Measurements from ENCODE around the gene BASP1. TPM values are rescaled to one million over a fixed set of nuclear protein-coding genes. Genes with fewer than 3 reads are reported as not detected.

The BASP1 gene
- total RNA-seq, 1 experiment from 2014 or later, result 2.7 TPM

DNA sequence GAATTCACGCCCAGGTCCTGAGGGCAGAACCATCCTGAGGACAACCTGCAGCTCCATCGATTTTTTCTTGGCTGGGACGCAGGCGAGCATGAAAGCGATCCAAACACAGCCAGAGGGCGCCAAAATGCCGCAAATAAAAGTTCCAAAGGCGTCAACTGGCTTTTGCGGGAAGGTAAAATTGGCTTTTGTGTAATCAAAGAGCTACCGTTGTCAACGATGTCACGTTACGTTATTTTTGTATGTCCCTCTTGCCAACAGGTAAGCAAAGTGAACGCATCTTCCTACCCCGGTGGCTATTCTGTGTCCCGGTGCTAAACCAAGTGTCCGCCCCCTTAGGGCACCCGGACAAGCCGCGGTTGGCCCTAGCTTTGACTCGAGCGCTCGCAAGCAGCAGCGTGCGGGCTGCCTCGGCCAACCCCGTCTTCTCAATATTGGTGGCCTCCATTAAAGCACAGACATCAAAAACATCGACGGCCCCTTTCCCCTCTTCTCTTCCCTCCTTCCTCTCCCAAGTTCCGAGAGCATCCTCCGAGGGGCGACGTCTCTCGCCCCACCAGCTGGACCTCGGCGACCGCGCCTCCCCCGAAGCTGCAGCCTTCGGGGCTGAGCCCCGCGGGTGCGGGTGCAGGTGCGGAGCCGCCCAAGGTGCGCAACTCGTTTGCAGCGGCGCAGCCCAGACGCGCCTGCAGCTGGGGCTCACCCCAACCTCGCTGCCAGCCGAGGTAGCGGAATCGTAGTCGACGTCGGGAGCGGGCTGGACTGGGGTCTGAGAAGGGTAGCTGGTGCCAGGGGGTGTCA is 1.1 kb upstream of the BASP1 start:
- in situ Hi-C loops (cut with HindIII; ENCODE audit: low pct_unique_long_range_greater_than_20kb, low sequenced_read_pairs), result no loop called here
- peak; percentile 89 for DNase-seq (ENCODE audit: low read depth, low spot score)

DNA sequence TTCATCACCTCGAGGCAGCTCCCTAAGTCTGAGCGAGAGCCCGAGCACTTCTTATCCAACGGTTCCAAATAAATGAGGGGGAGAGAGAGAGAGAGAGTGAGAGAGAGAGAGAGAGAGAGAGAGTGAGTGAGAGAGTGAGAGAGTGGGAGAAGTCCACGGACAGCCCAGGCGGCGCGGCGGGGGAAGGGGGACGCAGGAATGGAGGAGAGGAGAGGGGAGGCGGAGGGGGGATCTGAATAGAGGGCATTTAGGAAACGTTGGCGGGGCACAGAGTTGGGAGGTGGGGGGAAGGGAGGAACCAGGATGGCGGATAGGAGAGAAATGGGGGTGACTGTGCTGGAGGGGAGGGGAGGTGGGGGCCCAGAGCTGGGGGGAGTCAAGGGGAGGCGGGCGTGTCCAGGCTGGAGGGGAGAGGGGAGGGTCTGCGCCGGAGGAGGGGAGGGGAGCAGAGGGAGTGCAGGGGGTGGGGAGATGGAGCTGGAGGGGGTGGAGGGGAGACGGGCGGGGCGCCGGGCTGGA is 398 bp upstream of the BASP1 start:
- DNase-seq (ENCODE audit: low read depth, low spot score), result no peak
- in situ Hi-C loops (cut with HindIII; ENCODE audit: low pct_unique_long_range_greater_than_20kb, low sequenced_read_pairs), result no loop called here

DNA sequence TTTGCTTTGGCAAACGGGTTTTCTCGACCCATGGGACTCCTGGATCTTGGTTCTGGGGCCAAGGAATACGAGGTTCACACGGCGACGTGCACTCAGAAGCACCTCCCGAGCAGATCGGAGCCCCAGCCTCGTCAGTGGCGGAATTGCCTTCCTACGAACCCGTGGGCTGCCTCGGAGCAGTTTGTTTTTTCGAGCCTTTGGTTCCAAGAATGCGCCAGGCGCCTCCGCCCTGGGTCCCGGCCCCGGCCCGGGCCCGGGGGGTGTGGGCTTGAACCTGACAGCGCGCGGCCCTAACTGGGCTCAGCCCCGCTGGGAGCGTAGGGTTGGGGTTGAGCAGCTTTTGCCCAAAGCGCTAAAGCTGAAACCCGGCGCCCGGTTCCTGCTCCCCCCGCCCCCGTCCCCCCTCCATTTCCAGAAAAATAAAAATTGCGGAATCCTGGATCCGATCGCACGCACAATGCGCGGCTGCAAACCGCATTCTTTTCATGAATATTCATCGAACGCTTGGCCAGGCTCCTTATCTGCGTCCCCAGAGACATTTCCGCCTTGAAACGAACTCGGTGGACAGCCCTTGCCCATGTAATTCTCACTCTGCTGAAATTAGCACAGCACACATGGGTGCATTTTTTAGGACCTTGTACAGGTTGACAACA is 1.0 kb downstream of the BASP1 start:
- DNase-seq (ENCODE audit: low read depth, low spot score), result no peak
- in situ Hi-C loops (cut with HindIII; ENCODE audit: low pct_unique_long_range_greater_than_20kb, low sequenced_read_pairs), result no loop called here

DNA sequence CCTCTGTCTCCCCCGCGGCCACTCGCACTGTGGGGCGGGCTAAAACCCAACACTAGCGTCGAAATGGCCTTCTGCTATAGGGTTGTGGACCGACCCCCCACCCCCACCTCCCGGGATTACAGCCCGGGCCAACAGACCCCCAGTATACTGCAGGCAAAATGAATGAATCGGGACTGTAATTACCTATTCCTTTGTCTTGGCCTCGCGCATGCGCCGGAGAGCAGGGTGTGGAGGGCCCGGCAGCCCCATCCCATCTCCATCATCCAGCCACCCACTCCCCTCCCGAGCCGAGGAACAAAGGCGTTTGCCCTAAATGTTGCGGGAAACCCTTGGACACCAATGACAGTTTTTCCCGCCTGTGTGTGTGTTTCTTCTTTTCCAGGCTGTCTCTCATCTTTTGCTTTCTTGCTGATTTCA is 1.6 kb downstream of the BASP1 start:
- in situ Hi-C loops (cut with HindIII; ENCODE audit: low pct_unique_long_range_greater_than_20kb, low sequenced_read_pairs), result no loop called here
- DNase-seq (ENCODE audit: low read depth, low spot score), result no peak

DNA sequence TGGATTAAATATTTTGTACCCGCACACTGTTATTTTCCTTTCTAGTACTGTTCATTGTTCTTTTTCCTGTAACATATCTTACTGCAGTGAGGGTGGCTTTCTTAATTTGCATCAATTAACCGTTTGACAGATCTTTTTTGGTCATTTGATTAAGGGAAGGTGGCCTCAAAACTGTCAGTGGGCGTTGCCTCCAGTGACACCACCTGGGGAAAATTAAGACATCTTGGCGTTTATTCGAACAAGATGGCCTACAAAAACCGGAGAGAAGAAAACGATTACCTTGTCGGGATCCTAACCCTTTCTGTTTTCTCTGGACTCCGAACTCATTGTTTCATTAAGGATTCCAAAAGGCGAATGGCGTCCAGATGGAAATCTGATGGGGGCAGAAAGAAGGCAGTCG is 2.0 kb downstream of the BASP1 start:
- no peak for DNase-seq (ENCODE audit: low read depth, low spot score)
- in situ Hi-C loops (cut with HindIII; ENCODE audit: low pct_unique_long_range_greater_than_20kb, low sequenced_read_pairs), result no loop called here

DNA sequence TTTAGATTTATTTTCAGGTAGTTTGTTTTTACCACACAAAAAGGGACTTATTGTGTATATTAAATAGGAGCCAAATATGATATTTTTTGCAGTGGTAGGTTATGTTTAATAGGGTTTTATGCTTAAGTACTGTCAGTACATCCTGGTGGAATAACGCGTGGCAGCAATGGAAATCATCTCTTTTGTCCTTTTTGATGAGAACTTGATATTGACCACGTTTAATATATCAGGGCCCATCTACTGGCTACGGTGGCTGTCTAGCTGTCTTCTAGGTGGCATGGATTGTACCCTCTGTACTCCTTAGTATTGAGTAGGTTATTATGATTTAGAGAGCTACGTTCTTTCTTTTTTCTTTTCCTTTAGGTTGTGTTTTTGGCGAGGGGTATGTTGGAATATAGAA is 2.6 kb downstream of the BASP1 start:
- DNase-seq (ENCODE audit: low read depth, low spot score), result no peak
- in situ Hi-C loops (cut with HindIII; ENCODE audit: low pct_unique_long_range_greater_than_20kb, low sequenced_read_pairs), result no loop called here

DNA sequence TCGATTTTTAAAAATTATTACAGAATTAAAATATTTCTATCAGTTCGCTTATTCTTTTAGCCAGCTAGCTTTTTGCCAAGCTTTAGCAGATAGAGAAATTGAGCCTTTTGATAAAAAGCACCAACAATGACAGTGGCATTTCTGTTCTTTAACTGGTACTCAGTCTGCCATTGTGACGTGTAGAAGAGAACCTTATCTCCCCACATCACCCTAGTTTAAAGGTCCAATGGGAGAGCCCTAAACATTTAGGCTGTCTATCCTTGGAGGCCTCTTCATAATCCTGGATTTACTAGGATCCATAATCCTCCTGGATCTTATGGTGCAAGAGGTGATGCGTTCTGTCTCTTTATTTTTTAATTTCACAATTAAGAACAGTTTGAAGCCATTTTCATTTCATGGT is 3.0 kb downstream of the BASP1 start:
- in situ Hi-C loops (cut with HindIII; ENCODE audit: low pct_unique_long_range_greater_than_20kb, low sequenced_read_pairs), result no loop called here
- no peak for DNase-seq (ENCODE audit: low read depth, low spot score)

DNA sequence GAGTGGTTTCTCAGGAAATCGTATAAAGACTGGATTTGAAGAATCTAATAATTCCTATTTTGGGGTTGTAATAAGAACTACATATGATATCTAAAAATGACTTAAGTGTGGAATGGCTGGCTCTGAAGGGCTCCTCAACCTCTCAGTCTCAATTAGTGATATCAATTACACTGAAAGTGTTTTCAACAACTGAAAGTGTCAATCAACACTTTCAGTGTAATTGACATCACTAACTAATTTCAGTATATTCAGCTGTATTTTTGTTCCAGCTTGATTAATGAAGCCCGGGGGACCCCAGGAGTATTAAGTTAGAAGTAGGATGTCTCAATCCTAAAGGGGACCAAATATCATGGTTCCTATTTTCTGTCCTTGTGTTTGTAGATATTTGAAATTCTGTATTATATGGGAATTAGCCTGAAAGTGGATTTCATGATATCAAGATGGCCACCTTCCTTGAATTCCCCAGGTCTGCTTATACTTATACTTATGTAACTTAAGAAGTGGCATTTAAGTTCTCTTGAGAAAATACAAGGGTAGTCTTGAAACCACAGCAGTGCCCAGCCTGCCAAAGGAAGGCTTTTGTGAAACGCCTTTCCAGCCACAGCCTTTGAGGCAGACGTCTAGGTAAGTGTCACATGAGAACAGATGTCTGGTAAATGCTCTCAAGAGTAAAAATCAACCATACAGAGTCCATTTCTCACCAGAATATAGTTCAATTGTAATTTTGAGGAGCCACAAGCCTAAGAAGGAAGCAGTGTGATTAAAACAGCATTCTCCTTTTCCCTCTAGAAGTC is 4.6 kb downstream of the BASP1 start:
- in situ Hi-C loops (cut with HindIII; ENCODE audit: low pct_unique_long_range_greater_than_20kb, low sequenced_read_pairs), result no loop called here
- no peak for DNase-seq (ENCODE audit: low read depth, low spot score)

DNA sequence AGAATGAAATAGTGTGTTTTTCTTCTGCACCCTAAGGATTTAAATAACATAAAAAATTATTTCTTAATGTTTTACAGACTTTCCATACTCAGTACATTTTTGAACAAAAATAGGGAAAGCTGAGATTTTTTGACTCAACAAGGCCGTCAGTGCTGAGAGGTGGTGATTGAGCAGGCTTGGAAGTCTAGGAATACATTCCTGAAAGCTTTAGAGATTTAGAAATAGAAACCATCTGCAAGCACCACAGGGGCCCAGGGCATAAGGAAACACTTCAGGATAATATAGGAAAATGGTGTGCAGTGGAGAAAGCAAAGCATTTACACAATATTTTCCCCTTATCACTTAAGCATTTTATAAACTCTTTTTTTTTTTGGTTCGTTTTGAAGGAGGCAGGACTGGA is 5.2 kb downstream of the BASP1 start:
- in situ Hi-C loops (cut with HindIII; ENCODE audit: low pct_unique_long_range_greater_than_20kb, low sequenced_read_pairs), result no loop called here
- DNase-seq (ENCODE audit: low read depth, low spot score), result no peak

DNA sequence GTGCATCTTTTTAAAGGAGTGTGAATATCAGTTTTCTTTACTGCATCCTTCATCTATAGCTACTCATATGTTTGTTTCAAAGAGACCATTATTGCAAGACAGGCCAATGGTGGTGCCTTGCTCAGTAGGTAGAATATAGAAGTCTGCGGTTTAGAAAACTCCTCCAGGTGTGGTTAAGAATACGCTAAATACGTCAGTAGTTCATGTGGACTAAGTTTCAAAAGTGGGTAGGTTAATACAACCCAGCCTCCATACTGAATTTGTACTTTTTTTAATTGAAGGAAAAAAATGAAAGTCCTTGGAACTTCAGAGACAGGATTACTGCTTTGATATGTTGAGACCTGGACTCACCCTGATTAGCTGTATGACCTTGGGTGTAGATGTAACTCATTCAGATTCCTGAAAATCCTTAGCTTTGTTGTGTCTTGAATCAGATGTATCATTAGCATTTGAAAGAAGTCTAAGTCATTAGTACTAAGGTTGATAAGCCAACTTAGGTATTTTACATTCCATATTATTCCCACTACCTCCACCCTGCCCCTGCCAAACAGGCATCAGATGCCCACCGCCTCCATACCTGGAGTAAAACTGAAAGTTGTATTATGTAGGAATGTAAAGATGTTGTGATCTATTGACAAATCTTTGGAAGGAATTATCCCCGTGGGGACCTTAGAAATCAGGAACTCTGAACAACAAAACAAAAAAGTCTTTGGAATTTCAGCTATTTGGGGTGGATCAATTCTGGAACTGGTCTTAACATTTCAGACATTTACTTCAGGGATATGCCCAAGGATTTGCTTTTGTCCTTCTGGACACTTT is 6.1 kb downstream of the BASP1 start:
- in situ Hi-C loops (cut with HindIII; ENCODE audit: low pct_unique_long_range_greater_than_20kb, low sequenced_read_pairs), result no loop called here
- DNase-seq (ENCODE audit: low read depth, low spot score), result no peak

DNA sequence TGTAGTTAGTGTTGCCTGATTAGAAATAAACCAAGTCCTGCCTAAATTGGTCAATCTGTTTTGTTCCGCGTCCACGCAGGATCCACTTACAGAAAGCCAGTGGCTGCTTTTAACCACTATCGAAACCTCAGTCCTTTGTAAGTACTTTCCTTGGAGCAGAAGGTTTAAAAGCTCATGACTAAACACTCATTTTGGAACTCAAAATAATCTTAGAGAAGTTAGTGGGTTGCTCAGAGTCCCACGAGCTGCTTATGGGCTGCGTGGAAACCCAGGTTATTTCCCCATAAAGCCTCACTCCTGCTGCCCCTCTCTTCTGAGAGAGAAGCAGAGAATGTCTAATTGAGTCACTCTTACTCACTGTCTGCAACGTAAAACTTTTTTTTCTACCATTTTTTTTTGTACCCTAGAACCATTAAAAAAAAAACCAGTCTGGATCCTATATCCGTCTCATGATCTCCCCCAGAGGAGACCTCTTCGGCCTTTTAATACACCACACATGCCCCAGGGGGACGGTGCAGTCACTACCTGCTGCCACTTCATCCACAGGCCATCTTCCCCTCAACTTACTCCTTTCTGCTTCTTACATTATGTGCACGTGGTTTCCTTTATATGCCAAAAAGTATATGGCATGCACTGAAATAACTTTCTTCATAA is 7.6 kb downstream of the BASP1 start:
- DNase-seq (ENCODE audit: low read depth, low spot score), result no peak
- in situ Hi-C loops (cut with HindIII; ENCODE audit: low pct_unique_long_range_greater_than_20kb, low sequenced_read_pairs), result no loop called here

DNA sequence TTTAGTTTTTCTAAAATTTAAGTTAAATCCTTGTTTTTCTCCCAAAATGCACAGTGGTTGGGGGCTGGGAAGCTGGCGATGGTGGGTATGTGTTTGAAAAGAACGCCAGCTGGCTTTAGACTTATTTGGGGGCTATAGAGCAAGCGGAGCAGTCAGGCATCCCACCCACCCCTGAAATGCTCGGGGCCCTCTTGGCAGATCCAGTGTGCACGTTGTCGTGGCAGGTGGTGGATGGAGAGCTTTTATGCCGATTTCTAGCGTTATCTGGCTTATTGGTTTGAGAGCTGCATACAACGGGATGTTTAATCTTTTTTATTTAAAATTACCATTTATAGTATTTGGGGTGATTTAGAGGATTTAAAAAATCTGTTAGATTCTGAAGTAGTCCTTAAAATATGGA is 8.1 kb downstream of the BASP1 start:
- DNase-seq (ENCODE audit: low read depth, low spot score), result no peak
- in situ Hi-C loops (cut with HindIII; ENCODE audit: low pct_unique_long_range_greater_than_20kb, low sequenced_read_pairs), result no loop called here

DNA sequence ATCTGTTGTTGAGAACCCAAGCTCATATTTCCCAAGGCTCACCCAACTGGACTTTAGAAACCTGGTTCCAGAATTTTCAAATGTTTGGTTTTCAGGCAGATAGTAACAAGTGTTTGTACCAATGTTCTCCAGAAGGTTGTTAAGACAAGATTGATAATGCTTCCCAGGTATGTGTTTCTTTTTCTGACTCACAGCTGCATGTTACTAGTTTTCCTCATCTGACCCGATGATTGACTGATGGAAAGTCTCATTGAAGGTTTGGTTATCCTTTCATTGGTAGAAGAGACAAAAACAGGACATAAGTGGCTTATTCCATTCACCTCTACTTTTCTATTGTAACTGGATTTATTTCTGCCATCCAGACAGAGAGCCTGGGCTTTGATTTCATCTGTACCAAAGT is 10.4 kb downstream of the BASP1 start:
- in situ Hi-C loops (cut with HindIII; ENCODE audit: low pct_unique_long_range_greater_than_20kb, low sequenced_read_pairs), result no loop called here
- no peak for DNase-seq (ENCODE audit: low read depth, low spot score)

DNA sequence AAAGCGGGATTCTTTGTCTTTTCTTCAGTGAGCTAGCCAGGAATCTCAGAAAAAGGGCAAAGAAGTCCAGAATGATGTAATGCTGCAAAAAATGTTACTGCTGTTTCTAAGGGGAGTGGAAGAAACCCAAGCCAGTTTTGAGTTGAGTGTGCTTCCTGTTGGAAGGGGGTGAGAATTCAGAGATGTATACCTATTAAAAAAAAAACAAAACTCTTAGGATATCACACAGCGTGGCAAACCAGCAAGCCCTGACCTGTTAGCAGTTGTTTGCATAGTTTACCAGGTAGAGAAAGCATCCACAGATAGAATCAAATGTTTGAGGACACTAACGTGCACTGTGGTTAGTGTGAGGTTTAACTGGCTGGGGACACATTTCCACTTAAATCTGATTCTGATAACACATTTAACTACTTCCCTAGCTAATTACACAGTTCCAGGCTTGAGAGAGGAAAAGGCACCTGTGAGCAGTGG is 11.4 kb downstream of the BASP1 start:
- DNase-seq (ENCODE audit: low read depth, low spot score), result no peak
- in situ Hi-C loops (cut with HindIII; ENCODE audit: low pct_unique_long_range_greater_than_20kb, low sequenced_read_pairs), result no loop called here

DNA sequence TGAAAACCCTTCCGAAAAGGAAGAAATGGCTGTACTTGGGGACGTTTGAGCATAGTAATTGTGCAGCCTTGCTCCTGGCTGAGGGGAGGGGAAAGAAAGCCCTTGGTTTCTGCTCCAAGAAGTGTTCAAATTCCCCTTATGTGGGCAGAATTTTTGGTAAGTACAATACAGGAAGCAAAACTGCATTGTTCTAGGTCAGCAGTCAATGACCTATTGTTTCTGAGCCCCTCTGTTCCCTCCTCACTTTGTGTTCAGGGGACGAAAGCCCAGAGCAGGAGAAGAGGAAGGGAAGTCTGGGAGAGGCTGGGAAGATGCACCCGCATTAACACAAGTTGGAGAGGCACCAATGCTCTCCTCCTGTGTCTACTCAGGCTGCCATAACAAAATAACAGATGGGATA is 11.9 kb downstream of the BASP1 start:
- in situ Hi-C loops (cut with HindIII; ENCODE audit: low pct_unique_long_range_greater_than_20kb, low sequenced_read_pairs), result no loop called here
- no peak for DNase-seq (ENCODE audit: low read depth, low spot score)

DNA sequence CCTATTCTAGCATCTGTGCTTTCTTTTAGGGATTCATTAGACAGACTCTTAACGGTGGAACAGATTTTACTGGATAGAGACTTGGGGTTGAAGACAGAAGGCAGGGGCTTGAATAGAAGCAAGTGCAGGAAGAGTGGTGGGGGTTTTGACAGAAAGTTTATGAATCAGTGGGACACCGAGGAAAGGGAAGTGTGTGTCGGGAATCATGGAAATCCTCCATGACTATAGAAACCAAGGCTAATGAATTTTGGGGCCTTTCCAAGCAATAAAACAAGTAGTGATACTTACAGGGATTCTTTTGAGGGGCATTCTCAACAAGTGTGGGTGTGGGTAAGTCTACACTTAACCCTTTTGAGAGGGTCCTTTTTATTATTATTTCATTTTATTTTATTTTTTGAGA is 12.8 kb downstream of the BASP1 start:
- no peak for DNase-seq (ENCODE audit: low read depth, low spot score)
- in situ Hi-C loops (cut with HindIII; ENCODE audit: low pct_unique_long_range_greater_than_20kb, low sequenced_read_pairs), result no loop called here
